HEK293 (cell line): Measurements from ENCODE around the gene JPH3.

ENCODE experiments used
- ZFP37 ChIP-seq: fragments of 450-650 bp; formaldehyde crosslinking; IDR thresholded peaks from 2 replicates; pipeline ENCODE4 v1.5.1; 2016; ENCODE audit warnings: missing biosample characterization, missing genetic modification characterization
- ZNF16 ChIP-seq: fragments of 450-650 bp; formaldehyde crosslinking; IDR thresholded peaks from 2 replicates; pipeline ENCODE4 v1.5.1; 2016; ENCODE audit warnings: low read depth, missing biosample characterization, missing genetic modification characterization
- TF ChIP-seq, protein P1 (sequence below): fragments of 450-650 bp; formaldehyde crosslinking; IDR thresholded peaks from 2 replicates; pipeline ENCODE4 v1.5.1; 2016; ENCODE audit warnings: missing biosample characterization, missing genetic modification characterization
- TF ChIP-seq, protein P2 (sequence below): fragments of 450-650 bp; formaldehyde crosslinking; IDR thresholded peaks from 2 replicates; pipeline ENCODE4 v1.5.1; 2016; ENCODE audit warnings: missing biosample characterization, missing genetic modification characterization

DNA sequence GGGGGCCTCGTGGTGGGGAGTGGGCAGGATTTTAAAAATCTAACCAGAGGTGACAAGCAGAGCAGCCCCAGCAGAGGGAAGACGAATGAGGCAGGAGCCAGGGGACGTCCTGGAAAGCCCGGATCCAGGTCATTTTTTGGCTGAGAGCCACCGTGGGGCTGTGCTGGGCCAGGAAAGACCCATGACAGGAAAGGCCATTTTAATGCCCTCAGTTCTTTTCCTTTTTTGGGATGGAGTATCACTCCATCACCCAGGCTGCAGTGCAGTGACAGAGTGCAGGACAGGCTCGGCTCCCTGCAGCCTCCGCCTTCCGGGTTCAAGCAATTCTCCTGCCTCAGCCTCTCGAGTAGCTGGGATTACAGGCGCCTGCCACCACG is 30.5 kb upstream of the JPH3 start:
- TF ChIP-seq ZNF16 (tag by site-specific recombination) (no peak), ZFP37 (no peak)
- TF ChIP-seq, protein P1, sequence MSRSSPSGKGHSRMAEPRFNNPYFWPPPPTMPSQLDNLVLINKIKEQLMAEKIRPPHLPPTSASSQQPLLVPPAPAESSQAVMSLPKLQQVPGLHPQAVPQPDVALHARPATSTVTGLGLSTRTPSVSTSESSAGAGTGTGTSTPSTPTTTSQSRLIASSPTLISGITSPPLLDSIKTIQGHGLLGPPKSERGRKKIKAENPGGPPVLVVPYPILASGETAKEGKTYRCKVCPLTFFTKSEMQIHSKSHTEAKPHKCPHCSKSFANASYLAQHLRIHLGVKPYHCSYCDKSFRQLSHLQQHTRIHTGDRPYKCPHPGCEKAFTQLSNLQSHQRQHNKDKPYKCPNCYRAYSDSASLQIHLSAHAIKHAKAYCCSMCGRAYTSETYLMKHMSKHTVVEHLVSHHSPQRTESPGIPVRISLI (tag by site-specific recombination), result no peak
- TF ChIP-seq, protein P2, sequence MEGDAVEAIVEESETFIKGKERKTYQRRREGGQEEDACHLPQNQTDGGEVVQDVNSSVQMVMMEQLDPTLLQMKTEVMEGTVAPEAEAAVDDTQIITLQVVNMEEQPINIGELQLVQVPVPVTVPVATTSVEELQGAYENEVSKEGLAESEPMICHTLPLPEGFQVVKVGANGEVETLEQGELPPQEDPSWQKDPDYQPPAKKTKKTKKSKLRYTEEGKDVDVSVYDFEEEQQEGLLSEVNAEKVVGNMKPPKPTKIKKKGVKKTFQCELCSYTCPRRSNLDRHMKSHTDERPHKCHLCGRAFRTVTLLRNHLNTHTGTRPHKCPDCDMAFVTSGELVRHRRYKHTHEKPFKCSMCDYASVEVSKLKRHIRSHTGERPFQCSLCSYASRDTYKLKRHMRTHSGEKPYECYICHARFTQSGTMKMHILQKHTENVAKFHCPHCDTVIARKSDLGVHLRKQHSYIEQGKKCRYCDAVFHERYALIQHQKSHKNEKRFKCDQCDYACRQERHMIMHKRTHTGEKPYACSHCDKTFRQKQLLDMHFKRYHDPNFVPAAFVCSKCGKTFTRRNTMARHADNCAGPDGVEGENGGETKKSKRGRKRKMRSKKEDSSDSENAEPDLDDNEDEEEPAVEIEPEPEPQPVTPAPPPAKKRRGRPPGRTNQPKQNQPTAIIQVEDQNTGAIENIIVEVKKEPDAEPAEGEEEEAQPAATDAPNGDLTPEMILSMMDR (tag by site-specific recombination), result no peak
